ENCODE results near the gene BOK. TPM values are rescaled to one million over a fixed set of nuclear protein-coding genes. Genes with fewer than 3 reads are reported as not detected.

The BOK gene
- total and polyA plus RNA-seq, 2 of the 13 experiments (the other 11 are each of a cell fraction or from before 2014, with no cell fraction given): 35.5 to 39.2 TPM

DNA sequence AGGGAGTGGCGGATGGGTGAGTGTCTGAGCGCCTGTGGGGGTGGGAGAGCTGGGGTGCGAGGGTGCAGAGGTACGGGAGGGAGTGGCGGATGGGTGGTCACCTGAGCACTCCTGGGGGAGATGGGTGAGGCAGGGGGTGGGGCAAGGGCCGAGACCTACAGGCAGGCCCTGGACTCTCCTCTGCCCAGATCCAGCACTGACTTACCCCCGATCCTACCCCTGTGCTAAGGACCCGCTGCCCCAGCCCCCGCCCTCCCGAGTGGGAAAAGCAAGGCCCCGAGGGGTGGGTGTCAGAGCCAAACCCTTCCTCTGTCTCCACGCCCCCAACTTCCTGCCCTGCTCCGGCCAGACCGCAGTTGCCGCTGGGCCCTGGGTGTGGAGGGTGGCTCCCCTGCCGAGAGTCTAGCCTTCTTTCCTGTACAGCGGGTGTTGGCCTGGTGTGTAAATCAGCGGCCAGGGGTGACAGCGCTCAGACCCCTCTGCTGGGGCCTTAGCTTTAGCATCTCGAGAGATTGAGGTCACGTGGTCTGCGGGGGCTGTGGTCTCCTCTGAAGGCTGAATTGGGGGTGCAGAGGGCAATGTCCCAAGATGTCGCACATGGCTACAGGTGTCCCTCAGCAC is 12.5 kb downstream of the BOK start (continued):
- TF ChIP-seq, protein P1, sequence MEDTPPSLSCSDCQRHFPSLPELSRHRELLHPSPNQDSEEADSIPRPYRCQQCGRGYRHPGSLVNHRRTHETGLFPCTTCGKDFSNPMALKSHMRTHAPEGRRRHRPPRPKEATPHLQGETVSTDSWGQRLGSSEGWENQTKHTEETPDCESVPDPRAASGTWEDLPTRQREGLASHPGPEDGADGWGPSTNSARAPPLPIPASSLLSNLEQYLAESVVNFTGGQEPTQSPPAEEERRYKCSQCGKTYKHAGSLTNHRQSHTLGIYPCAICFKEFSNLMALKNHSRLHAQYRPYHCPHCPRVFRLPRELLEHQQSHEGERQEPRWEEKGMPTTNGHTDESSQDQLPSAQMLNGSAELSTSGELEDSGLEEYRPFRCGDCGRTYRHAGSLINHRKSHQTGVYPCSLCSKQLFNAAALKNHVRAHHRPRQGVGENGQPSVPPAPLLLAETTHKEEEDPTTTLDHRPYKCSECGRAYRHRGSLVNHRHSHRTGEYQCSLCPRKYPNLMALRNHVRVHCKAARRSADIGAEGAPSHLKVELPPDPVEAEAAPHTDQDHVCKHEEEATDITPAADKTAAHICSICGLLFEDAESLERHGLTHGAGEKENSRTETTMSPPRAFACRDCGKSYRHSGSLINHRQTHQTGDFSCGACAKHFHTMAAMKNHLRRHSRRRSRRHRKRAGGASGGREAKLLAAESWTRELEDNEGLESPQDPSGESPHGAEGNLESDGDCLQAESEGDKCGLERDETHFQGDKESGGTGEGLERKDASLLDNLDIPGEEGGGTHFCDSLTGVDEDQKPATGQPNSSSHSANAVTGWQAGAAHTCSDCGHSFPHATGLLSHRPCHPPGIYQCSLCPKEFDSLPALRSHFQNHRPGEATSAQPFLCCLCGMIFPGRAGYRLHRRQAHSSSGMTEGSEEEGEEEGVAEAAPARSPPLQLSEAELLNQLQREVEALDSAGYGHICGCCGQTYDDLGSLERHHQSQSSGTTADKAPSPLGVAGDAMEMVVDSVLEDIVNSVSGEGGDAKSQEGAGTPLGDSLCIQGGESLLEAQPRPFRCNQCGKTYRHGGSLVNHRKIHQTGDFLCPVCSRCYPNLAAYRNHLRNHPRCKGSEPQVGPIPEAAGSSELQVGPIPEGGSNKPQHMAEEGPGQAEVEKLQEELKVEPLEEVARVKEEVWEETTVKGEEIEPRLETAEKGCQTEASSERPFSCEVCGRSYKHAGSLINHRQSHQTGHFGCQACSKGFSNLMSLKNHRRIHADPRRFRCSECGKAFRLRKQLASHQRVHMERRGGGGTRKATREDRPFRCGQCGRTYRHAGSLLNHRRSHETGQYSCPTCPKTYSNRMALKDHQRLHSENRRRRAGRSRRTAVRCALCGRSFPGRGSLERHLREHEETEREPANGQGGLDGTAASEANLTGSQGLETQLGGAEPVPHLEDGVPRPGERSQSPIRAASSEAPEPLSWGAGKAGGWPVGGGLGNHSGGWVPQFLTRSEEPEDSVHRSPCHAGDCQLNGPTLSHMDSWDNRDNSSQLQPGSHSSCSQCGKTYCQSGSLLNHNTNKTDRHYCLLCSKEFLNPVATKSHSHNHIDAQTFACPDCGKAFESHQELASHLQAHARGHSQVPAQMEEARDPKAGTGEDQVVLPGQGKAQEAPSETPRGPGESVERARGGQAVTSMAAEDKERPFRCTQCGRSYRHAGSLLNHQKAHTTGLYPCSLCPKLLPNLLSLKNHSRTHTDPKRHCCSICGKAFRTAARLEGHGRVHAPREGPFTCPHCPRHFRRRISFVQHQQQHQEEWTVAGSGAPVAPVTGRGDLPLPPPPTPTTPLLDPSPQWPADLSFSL (CRISPR knock-in tag; IDR thresholded peaks at IDR 0.05): no peak

DNA sequence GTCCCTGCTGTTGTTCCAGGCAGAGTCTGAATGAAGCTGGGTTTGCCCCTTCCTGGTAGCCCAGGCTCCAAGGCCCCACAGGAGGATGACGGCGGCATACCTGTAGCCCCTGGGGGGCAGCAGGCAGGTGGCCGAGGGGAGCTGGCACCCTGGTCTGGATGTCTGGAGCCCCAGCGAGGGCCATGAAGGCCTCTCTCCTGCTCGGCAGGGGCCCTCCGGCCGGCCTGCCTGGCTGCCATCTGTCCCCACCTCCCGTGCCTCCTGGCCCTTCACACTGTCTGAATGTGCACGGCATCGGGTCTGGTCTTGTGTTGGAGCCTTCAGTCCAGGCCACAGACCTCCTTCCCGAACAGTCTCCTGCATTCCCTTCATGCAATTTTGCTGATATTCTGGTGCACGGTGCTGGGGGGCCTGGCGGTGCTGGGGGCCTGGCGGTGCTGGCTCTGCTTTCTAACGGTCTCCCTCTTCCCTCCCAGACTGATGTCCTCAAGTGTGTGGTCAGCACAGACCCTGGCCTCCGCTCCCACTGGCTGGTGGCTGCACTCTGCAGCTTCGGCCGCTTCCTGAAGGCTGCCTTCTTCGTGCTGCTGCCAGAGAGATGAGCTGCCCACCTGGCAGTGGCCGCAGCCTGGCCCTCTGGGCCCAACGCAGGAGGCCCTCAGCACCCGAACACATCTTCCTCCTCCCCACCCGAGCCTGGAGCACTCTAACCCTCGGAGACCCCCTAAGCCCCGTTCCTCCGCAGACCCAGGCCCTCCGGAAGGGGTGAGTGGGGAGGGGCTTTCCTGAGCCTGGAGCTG is 13.5 kb downstream of the BOK start:
- intact Hi-C loops (cut with micrococcal nuclease; ENCODE audit: unreplicated experiment): no loop called here
- ChIA-PET POLR2A (no interaction called here), CTCF (ENCODE audit: low intra/inter-chr PET ratio, low total read pairs) (no interaction called here)
- H3K36me3 ChIP-seq (replicated peaks in 1 of 2; ENCODE audit: control insufficient read depth in 1 of 2, insufficient read depth in 2 of 2, low read length in 2 of 2): peaks cover 8 to 33% of the 10 kb centered on the region in 2 experiments; a peak in 4 of 5 replicates
- no peak overlapping the region for H3K9ac ChIP-seq (ENCODE audit: insufficient read depth, low read depth, low read length)
- no TSS peak for BruUV-seq (replicated peaks)
- WGBS (ENCODE audit: low lambda C conversion rate): 93% methylated on average over 23 of the region's 27 CpGs
- in situ Hi-C loops (cut with HindIII; ENCODE audit: extremely low pct_ligation_motif_present, low pct_unique_long_range_greater_than_20kb): no loop called here
- H3K27ac ChIP-seq (ENCODE audit: extremely low read length, insufficient read depth, low read length): no peak overlapping the region
- peak; percentile 27 for ATAC-seq
- no peaks in the 10 kb centered on the region for H3K27me3 ChIP-seq (ENCODE audit: control insufficient read depth in 1 of 2, insufficient read depth in 2 of 2, low read length in 2 of 2)
- no peaks in the 10 kb centered on the region for H3K4me1 ChIP-seq (ENCODE audit: insufficient read depth, low read length)
- DNase-seq (ENCODE audit: low spot score): no peak
- H3K9me3 ChIP-seq (ENCODE audit: low read length): no peaks in the 10 kb centered on the region
- no peak overlapping the region for H3K4me3 ChIP-seq (replicated peaks in 1 of 3; ENCODE audit: insufficient read depth in 1 of 3, low read depth in 2 of 3, low read length in 3 of 3)
- no peaks in the 10 kb centered on the region for H3K79me2 ChIP-seq (ENCODE audit: insufficient read depth, low read length)
- H3K4me2 ChIP-seq (ENCODE audit: low read depth, low read length): no peak overlapping the region
- FAIRE-seq: no peak
- peaks cover 9% of the 10 kb centered on the region; the same call in 1 of the 2 replicates for H4K20me1 ChIP-seq (ENCODE audit: insufficient read depth, low read length)
- H2AFZ ChIP-seq (ENCODE audit: low read length): no peak overlapping the region
- no peak for TF ChIP-seq REL (CRISPR knock-in tag; conservative IDR thresholded peaks at IDR 0.05)
- no peak for TF ChIP-seq YEATS4 (CRISPR knock-in tag; IDR thresholded peaks at IDR 0.05; ENCODE audit: borderline replicate concordance)
- TF ChIP-seq, protein P2, sequence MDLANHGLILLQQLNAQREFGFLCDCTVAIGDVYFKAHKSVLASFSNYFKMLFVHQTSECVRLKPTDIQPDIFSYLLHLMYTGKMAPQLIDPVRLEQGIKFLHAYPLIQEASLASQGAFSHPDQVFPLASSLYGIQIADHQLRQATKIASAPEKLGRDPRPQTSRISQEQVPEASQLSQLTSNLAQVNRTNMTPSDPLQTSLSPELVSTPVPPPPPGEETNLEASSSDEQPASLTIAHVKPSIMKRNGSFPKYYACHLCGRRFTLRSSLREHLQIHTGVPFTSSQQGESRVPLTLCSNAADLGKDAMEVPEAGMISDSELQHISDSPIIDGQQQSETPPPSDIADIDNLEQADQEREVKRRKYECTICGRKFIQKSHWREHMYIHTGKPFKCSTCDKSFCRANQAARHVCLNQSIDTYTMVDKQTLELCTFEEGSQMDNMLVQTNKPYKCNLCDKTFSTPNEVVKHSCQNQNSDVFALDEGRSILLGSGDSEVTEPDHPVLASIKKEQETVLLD (CRISPR knock-in tag; IDR thresholded peaks at IDR 0.05; ENCODE audit: low read depth): no peak
- TF ChIP-seq, protein P3, sequence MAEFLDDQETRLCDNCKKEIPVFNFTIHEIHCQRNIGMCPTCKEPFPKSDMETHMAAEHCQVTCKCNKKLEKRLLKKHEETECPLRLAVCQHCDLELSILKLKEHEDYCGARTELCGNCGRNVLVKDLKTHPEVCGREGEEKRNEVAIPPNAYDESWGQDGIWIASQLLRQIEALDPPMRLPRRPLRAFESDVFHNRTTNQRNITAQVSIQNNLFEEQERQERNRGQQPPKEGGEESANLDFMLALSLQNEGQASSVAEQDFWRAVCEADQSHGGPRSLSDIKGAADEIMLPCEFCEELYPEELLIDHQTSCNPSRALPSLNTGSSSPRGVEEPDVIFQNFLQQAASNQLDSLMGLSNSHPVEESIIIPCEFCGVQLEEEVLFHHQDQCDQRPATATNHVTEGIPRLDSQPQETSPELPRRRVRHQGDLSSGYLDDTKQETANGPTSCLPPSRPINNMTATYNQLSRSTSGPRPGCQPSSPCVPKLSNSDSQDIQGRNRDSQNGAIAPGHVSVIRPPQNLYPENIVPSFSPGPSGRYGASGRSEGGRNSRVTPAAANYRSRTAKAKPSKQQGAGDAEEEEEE (CRISPR knock-in tag; IDR thresholded peaks at IDR 0.05; ENCODE audit: borderline replicate concordance): no peak
- TF ChIP-seq SP140L (CRISPR knock-in tag; IDR thresholded peaks at IDR 0.05; ENCODE audit: borderline replicate concordance): no peak
- no peak for TF ChIP-seq ZBTB3 (CRISPR knock-in tag; IDR thresholded peaks at IDR 0.05; ENCODE audit: borderline replicate concordance, low read depth)
- no peak for TF ChIP-seq ZNF468 (CRISPR knock-in tag; IDR thresholded peaks at IDR 0.05)
- no peak for TF ChIP-seq MAFF (IDR thresholded peaks at IDR 0.05; ENCODE audit: low read depth, low read length)
- TF ChIP-seq, protein P4, sequence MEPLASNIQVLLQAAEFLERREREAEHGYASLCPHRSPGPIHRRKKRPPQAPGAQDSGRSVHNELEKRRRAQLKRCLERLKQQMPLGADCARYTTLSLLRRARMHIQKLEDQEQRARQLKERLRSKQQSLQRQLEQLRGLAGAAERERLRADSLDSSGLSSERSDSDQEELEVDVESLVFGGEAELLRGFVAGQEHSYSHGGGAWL (CRISPR knock-in tag; IDR thresholded peaks at IDR 0.05): no peak
